RWPE1 (cell line): ENCODE results near the gene AP3B1.

Experiments
- CTCF ChIA-PET: fragments of 350-600 bp; sonication (Branson Sonifier 250); formaldehyde crosslinking; extraction: SDS; loops from one replicate; lab custom pipeline; 2021; lab: Yijun Ruan, JAX
- POLR2A ChIA-PET: fragments of 400-600 bp; formaldehyde crosslinking; extraction: SDS; loops from one replicate; lab custom pipeline; 2020; ENCODE audit warnings: antibody characterized with exemption; ENCODE audit not compliant: low non-redundant PET; lab: Yijun Ruan, JAX
- DNase-seq: peaks from one replicate; pipeline ENCODE4 v3.0.0; 2012; ENCODE audit warnings: low spot score
- H3K27ac ChIP-seq: fragments of 450-650 bp; 2 replicates; pipeline ENCODE4 v1.5.1; 2017
- TF ChIP-seq, protein P1 (sequence below): fragments of 450-650 bp; conservative IDR thresholded peaks from 2 replicates; pipeline ENCODE4 v1.5.1; 2017; ENCODE audit warnings: low read depth, mild to moderate bottlenecking

AP3B1 gene

DNA sequence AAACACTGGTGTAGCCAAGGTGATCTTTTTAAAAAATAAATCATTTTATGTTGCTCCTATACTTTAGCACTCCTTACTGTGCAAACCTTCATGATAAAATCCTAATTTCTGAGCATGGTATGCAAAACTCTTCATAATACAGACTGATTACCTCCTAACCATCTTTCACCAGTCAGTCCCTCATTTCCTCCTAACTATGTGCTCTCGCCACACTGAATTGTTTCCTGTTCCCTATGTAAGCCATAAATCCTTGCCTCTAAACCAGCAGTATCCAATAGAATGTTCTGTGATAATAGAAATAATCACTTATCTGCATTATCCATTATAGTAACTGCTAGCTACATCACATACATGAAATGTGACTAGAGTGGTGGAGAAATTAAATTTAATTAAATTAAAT lies 10.7 kb downstream of the AP3B1 start:
- ChIA-PET CTCF (no interaction called here), POLR2A (no interaction called here)
- TF ChIP-seq, protein P1, sequence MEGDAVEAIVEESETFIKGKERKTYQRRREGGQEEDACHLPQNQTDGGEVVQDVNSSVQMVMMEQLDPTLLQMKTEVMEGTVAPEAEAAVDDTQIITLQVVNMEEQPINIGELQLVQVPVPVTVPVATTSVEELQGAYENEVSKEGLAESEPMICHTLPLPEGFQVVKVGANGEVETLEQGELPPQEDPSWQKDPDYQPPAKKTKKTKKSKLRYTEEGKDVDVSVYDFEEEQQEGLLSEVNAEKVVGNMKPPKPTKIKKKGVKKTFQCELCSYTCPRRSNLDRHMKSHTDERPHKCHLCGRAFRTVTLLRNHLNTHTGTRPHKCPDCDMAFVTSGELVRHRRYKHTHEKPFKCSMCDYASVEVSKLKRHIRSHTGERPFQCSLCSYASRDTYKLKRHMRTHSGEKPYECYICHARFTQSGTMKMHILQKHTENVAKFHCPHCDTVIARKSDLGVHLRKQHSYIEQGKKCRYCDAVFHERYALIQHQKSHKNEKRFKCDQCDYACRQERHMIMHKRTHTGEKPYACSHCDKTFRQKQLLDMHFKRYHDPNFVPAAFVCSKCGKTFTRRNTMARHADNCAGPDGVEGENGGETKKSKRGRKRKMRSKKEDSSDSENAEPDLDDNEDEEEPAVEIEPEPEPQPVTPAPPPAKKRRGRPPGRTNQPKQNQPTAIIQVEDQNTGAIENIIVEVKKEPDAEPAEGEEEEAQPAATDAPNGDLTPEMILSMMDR, result no peak
- DNase-seq, result no peak
- H3K27ac ChIP-seq, result no peak overlapping the region

DNA sequence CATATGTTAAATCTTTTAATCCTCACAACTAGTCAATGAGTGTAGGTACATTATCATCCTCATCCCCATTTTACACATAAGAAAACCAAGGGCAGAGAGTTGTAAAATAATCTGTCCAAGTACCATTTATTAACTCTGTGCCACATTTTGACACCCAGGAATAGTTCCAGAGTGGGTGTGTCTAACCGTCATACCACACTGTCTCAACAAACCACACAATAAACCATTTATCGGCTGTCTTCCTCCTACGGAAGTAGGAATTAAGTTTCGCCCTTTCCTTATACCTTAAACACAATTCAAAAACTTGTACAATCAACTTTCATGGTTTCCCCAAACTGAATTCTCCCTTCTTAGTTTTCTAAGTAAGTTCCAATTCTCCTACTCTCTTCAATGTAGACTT lies 11.4 kb downstream of the AP3B1 start:
- no peak for DNase-seq
- ChIA-PET POLR2A (interaction anchor here (0.5 to 0.6 kb wide), 3 partner anchors 76 to 702 kb away, joined by 3 to 5 read pairs (median 3); no protein-coding TSS in a partner anchor), CTCF (interaction anchor here (0.5 kb wide), 1 partner anchor 11 kb away, joined by 3 read pairs; the partner anchor contains the start of gene AP3B1)
- TF ChIP-seq, protein P1, result no peak
- no peak overlapping the region for H3K27ac ChIP-seq

DNA sequence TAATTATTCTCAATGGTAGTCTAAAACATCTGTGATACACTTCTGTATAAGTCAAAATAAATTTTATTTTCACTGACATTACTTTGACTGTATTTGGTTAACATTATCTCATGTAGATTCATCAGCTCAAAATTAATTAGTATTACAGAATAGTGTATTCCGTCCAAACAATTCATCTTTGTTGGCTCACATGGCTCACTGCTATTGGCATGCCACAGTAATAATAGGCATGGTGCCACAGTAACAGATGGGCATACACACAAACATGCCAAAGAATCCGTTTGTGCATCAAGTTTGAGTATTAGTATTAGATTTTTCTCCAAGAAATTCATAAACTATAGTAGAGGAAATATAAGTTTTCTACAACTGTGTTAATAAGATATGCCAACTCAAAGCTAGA lies 14.2 kb downstream of the AP3B1 start:
- no peak overlapping the region for H3K27ac ChIP-seq
- ChIA-PET POLR2A (no interaction called here), CTCF (no interaction called here)
- DNase-seq, result no peak
- TF ChIP-seq, protein P1, result no peak

DNA sequence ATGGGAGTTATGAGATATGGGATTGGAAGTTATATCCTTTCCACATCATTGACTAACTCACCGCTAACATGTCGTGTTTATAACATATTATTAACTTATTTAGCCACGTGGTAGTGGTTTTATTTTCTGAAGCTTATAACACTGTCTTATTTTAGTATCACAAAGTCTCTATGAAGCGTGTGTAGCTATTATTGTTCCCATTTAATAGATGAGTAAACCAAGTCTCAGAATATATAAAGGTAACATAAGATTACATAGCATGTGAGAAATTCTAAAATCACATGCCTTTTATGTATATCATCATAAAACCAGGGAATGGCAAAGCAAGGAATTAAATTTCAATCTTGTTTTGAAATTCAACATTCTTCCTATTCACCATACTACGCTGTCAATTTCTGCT lies 15.3 kb downstream of the AP3B1 start:
- TF ChIP-seq, protein P1, result no peak
- ChIA-PET CTCF (interaction anchor here (0.7 kb wide), 2 partner anchors 22 to 23 kb away, joined by 3 to 5 read pairs; no protein-coding TSS in a partner anchor), POLR2A (interaction anchor here (0.7 kb wide), 1 partner anchor 39 kb away, joined by 3 read pairs; no protein-coding TSS in a partner anchor)
- H3K27ac ChIP-seq, result no peak overlapping the region
- no peak for DNase-seq

DNA sequence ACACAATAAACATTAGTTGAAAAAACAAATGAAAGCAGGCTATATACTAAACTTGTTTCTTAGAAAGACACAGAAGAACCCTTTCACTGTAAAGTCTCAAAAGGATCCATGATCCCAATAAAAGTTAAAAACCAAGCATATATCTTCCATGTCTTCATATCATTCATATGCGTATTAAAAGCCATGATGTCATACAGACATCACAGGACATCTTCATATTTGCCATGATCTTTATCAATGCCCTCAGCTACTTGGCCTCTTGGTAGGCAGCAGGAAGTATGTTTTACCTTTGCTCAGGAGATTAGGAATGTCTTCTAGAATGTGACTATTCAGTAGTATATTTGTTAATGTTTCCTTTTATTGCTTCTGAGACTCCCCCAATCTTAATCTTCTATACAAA lies 16.8 kb downstream of the AP3B1 start:
- TF ChIP-seq, protein P1, result no peak
- ChIA-PET CTCF (interaction anchor here (0.7 kb wide), 1 partner anchor 1232 kb away, joined by 4 read pairs; no protein-coding TSS in a partner anchor), POLR2A (no interaction called here)
- H3K27ac ChIP-seq, result no peak overlapping the region
- no peak for DNase-seq

DNA sequence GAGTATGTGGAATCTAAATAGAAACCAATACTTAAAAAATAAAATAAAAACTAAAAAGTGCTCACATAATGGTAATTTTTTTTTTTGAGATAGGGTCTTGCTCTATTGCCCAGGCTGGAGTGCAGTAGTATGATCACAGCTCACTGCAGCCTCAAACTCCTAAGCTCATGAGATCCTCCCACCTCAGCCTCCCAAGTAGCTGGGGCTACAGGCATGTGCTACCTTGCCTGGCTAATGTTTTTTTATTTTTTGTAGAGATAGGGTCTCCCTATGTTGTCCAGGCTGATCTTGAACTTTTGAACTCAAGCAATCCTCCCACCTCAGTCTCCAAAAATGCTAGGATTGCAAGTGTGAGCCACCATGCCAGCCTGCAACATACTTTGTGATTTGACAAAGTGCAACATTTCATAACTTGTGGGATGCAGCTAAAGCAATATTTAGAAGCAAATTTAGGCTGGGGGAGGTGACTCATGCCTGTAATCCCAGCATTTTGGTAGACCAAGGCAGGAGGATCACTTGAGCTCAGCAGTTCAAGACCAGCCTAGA lies 18.4 kb downstream of the AP3B1 start:
- TF ChIP-seq, protein P1, result no peak
- CTCF ChIA-PET, result no interaction called here
- no peak overlapping the region for H3K27ac ChIP-seq
- DNase-seq, result no peak
- POLR2A ChIA-PET, result no interaction called here
